GM18511 (cell line): Measurements from ENCODE around the gene SCNM1.
A peak's percentile ranks its signal among the peaks of the same experiment; 100 is the strongest.
"Not testable (repeated sequence)": the region's sequence is repeated elsewhere in the genome, so short reads cannot be mapped to it uniquely, and the experiment has no call there.

ENCODE experiments used
- ATAC-seq: cut with Tn5 transposase; IDR thresholded peaks from one replicate; pipeline ENCODE4 v1.9.1; 2021; ENCODE audit warnings: mild to moderate bottlenecking, moderate library complexity; ENCODE audit not compliant: unreplicated experiment

SCNM1 gene

GRCh38 chr1:151146412-151147131 is 19.4 kb upstream of the SCNM1 start, which contains the start of gene SEMA6C:
TSS of gene SEMA6C (minus strand) at chr1:151146631. CDS start at chr1:151142621, 4,010 bp downstream.
- peak; percentile 99 for ATAC-seq

- no peak for ATAC-seq
Measured at GRCh38 chr1:151147132-151147503, 18.8 kb upstream of the SCNM1 start.

GRCh38 chr1:151147665-151148064 is 18.3 kb upstream of the SCNM1 start:
- ATAC-seq = no peak

- peak; percentile 80 for ATAC-seq
Measured at GRCh38 chr1:151156515-151156819, 9.5 kb upstream of the SCNM1 start, which contains the start of gene TNFAIP8L2. TSS of gene TNFAIP8L2 (plus strand) at chr1:151156649. CDS start at chr1:151158698, 2,049 bp downstream.

GRCh38 chr1:151157067-151157531 is 8.8 kb upstream of the SCNM1 start:
- peak; percentile 42 for ATAC-seq

GRCh38 chr1:151158326-151158725 is 7.6 kb upstream of the SCNM1 start:
- no peak for ATAC-seq

- ATAC-seq = no peak
Measured at GRCh38 chr1:151158751-151159251, 7.1 kb upstream of the SCNM1 start.

- ATAC-seq = no peak
Measured at GRCh38 chr1:151159373-151159772, 6.6 kb upstream of the SCNM1 start.

GRCh38 chr1:151164732-151165280 is 1.1 kb upstream of the SCNM1 start:
- no peak for ATAC-seq

GRCh38 chr1:151165281-151165737 is 635 bp upstream of the SCNM1 start:
- no peak for ATAC-seq

- no peak for ATAC-seq
Measured at GRCh38 chr1:151166505-151166956, 587 bp downstream of the SCNM1 start.

- no peak for ATAC-seq
Measured at GRCh38 chr1:151167116-151167515, 1.2 kb downstream of the SCNM1 start.

- no peak for ATAC-seq
Measured at GRCh38 chr1:151171190-151171589, 5.2 kb downstream of the SCNM1 start.

GRCh38 chr1:151175041-151175741 is 9.2 kb downstream of the SCNM1 start:
- no peak for ATAC-seq

GRCh38 chr1:151175863-151176262 is 9.9 kb downstream of the SCNM1 start, which contains the start of gene TMOD4:
TSS of gene TMOD4 (minus strand) at chr1:151175981. CDS start at chr1:151174875, 1,106 bp downstream.
- no peak for ATAC-seq

GRCh38 chr1:151176514-151177045 is 10.6 kb downstream of the SCNM1 start:
- no peak for ATAC-seq

GRCh38 chr1:151184211-151184610 is 18.3 kb downstream of the SCNM1 start:
- no peak for ATAC-seq

- no peak for ATAC-seq
Measured at GRCh38 chr1:151187205-151187604, 21.3 kb downstream of the SCNM1 start.

- ATAC-seq = not testable (repeated sequence)
Measured at GRCh38 chr1:151188667-151189066, 22.7 kb downstream of the SCNM1 start.

GRCh38 chr1:151189637-151190445 is 23.9 kb downstream of the SCNM1 start, which contains the start of gene VPS72:
TSS of gene VPS72 (minus strand) at chr1:151190197. CDS start at chr1:151190121, 76 bp downstream.
- ATAC-seq = peak; percentile 92
